Kidney tubule cell (primary cell): ENCODE results near the gene CIAO2B.

Experiments used
- DNase-seq: peaks from one replicate; pipeline ENCODE4 v3.0.0-alpha.2; 2018; ENCODE audit warnings: low spot score

The CIAO2B gene

DNA sequence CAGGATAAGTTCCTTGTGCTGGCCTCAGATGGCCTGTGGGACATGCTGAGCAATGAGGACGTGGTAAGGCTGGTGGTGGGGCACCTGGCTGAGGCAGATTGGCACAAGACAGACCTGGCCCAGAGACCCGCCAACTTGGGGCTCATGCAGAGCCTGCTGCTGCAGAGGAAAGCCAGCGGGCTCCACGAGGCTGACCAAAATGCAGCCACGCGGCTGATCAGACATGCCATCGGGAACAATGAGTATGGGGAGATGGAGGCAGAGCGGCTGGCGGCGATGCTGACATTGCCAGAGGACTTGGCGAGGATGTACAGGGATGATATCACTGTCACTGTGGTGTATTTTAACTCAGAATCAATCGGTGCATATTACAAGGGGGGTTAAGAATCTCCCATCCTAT lies 48.7 kb downstream of the CIAO2B start:
- no peak for DNase-seq

DNA sequence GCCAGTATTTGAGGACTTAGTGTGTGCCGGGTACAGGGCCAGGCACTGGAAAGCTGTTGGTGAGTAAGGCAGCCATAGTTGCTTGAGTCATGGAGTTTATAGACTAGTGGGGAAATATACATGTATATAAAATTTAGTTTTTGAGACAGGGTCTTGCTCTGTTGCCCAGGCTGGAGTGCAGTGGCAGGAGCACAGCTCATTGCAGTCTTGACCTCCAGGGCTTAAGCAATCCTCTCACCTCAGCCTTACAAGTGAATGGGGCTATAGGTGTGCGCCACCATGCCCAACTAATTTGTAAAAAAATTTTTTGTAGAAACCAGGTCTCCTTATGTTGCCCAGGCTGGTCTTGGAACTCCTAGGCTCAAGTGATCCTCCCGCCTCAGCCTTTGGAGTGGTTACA lies 51.5 kb downstream of the CIAO2B start:
- no peak for DNase-seq
